ENCODE results near the gene GCSAM. TPM values are rescaled to one million over a fixed set of nuclear protein-coding genes. Genes with fewer than 3 reads are reported as not detected.

The GCSAM gene, protein sequence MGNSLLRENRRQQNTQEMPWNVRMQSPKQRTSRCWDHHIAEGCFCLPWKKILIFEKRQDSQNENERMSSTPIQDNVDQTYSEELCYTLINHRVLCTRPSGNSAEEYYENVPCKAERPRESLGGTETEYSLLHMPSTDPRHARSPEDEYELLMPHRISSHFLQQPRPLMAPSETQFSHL
- under 1 TPM in 1 of 2 donors, not detected in 1; 0.49 TPM for total RNA-seq

GRCh38 chr3:112132975-112133448 lies at the start of gene GCSAM:
Gene GCSAM (minus strand): TSS chr3:112133248. CDS start chr3:112133120, 128 bp downstream.
- no peak for TF ChIP-seq CTCF (IDR thresholded peaks at IDR 0.05)
- Histone ChIP-seq H3K36me3 (no peaks in the 10 kb centered on the region), H3K27me3 (replicated peaks; ENCODE audit: insufficient read depth) (no peaks in the 10 kb centered on the region), H3K4me3 (no peak within 1 kb of the TSS), H3K9me3 (no peaks in the 10 kb centered on the region), H3K27ac (no peak within 1 kb of the TSS), H3K4me1 (ENCODE audit: control insufficient read depth in 1 of 2, low read depth in 2 of 2) (no peaks in the 10 kb centered on the region)
- no peak for DNase-seq (ENCODE audit: low spot score)
- no peak for ATAC-seq (ENCODE audit: insufficient number of reproducible peaks, low FRiP score, low read depth)

- ATAC-seq (ENCODE audit: insufficient number of reproducible peaks, low FRiP score, low read depth) (no peak), DNase-seq (ENCODE audit: low spot score) (no peak)
Measured at GRCh38 chr3:112175646-112176045, 42.6 kb upstream of the GCSAM start.

DNA sequence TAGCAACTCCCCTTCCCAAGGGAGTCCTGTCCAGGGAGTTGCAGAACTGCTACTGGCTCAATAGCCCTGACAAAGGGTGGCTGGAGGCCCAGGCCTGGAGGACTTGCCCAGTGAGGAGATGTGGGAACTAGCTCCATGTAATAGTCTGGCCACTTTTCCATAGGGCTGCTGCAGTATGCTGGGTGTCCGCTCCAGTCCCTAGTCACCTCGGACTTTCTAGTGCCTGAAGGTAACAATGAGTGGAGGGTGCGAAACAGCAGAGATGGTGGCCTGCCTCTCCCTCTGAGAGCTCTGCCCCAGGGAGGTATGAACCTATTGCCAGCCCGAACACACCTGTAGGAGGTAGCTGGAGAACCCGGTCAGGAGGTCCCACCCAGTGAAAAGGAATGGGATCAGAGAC lies 42.0 kb upstream of the GCSAM start:
- Histone ChIP-seq H3K27ac (no peak overlapping the region), H3K9me3 (no peaks in the 10 kb centered on the region), H3K4me3 (no peak overlapping the region), H3K36me3 (no peaks in the 10 kb centered on the region), H3K27me3 (replicated peaks; ENCODE audit: insufficient read depth) (no peaks in the 10 kb centered on the region), H3K4me1 (ENCODE audit: control insufficient read depth in 1 of 2, low read depth in 2 of 2) (no peaks in the 10 kb centered on the region)
- ATAC-seq (ENCODE audit: insufficient number of reproducible peaks, low FRiP score, low read depth) (no peak), DNase-seq (ENCODE audit: low spot score) (no peak)
- TF ChIP-seq CTCF (IDR thresholded peaks at IDR 0.05), result no peak

More at GRCh38 chr3:112175646-112176045, 42.6 kb upstream of the GCSAM start:
- H3K4me3 ChIP-seq, result no peak overlapping the region
- H3K36me3 ChIP-seq, result no peaks in the 10 kb centered on the region
- no peaks in the 10 kb centered on the region for H3K9me3 ChIP-seq
- no peak for TF ChIP-seq CTCF (IDR thresholded peaks at IDR 0.05)
- H3K27ac ChIP-seq, result no peak overlapping the region
- H3K4me1 ChIP-seq (ENCODE audit: control insufficient read depth in 1 of 2, low read depth in 2 of 2), result no peaks in the 10 kb centered on the region
- no peaks in the 10 kb centered on the region for H3K27me3 ChIP-seq (replicated peaks; ENCODE audit: insufficient read depth)

DNA sequence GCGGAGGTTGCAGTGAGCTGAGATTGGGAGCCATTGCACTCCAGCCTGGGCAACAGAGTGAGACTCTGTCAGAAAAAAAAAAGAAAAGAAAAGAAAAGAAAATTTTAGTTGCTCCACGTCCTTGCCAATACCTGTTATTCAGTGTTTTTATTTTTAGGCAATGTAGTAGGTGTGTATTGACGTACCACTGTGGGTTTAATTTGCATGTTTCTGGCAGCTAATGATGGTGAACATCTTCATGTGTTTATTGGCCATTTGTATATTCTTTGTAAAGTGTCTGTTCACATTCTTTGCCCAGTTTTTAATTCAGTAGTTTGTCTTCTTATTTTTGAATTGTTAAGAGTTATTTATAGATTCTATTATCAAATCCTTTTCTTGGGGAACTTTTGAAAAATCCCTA lies 38.1 kb upstream of the GCSAM start:
- ATAC-seq (ENCODE audit: insufficient number of reproducible peaks, low FRiP score, low read depth) (no peak), DNase-seq (ENCODE audit: low spot score) (no peak)
- H3K4me1 ChIP-seq (ENCODE audit: control insufficient read depth in 1 of 2, low read depth in 2 of 2), result no peaks in the 10 kb centered on the region
- no peaks in the 10 kb centered on the region for H3K9me3 ChIP-seq
- no peak overlapping the region for H3K27ac ChIP-seq
- H3K4me3 ChIP-seq, result no peak overlapping the region
- H3K36me3 ChIP-seq, result no peaks in the 10 kb centered on the region
- no peaks in the 10 kb centered on the region for H3K27me3 ChIP-seq (replicated peaks; ENCODE audit: insufficient read depth)
- TF ChIP-seq CTCF (IDR thresholded peaks at IDR 0.05), result no peak

GRCh38 chr3:112170046-112170445 lies 37.0 kb upstream of the GCSAM start:
- Histone ChIP-seq H3K36me3 (no peaks in the 10 kb centered on the region), H3K4me3 (no peak overlapping the region), H3K27ac (no peak overlapping the region), H3K9me3 (no peaks in the 10 kb centered on the region), H3K27me3 (replicated peaks; ENCODE audit: insufficient read depth) (no peaks in the 10 kb centered on the region), H3K4me1 (ENCODE audit: control insufficient read depth in 1 of 2, low read depth in 2 of 2) (no peaks in the 10 kb centered on the region)
- DNase-seq (ENCODE audit: low spot score), result no peak
- no peak for ATAC-seq (ENCODE audit: insufficient number of reproducible peaks, low FRiP score, low read depth)
- TF ChIP-seq CTCF (IDR thresholded peaks at IDR 0.05), result no peak

Data from thoracic aorta (tissue), 2 donors.